AG09319 (cell line): Measurements from ENCODE around the gene TPSAB1.
"Not testable (repeated sequence)": the region's sequence is repeated elsewhere in the genome, so short reads cannot be mapped to it uniquely, and the experiment has no call there.

Source experiments
- DNase-seq: peaks from one replicate; pipeline ENCODE4 v3.0.0-alpha.2; 2010; ENCODE audit warnings: low read depth; ENCODE audit errors: extremely low read depth
- TF ChIP-seq, protein P1 (sequence below): IDR thresholded peaks from 2 replicates; pipeline ENCODE4 v1.5.1; 2011; ENCODE audit warnings: low read depth, mild to moderate bottlenecking, inconsistent platforms, low read length, moderate library complexity

TPSAB1 gene

DNA sequence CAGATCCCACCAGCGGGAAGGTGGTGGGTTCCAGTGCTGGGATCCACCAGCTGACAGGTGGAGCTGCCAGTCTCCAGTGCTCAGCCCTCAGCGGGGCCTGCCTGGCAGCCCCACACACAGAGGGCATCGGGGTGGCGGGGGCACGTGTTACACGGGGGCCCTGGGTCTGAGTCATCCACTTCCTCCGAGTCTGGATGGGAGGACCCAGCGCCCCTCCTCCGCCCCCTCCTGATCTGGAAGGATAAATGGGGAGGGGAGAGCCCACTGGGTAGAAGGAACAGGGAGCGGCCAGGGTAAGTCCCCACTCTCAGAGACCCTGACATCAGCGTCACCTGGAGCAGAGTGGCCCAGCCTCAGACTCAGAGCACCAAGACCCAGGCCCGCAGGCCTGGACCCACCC is at the start of gene TPSAB1:
TSS of gene TPSAB1 (plus strand) at position 270 of the 400 bp plus-strand sequence. CDS start 234 bp downstream, outside the sequence.
- not testable (repeated sequence) for DNase-seq

DNA sequence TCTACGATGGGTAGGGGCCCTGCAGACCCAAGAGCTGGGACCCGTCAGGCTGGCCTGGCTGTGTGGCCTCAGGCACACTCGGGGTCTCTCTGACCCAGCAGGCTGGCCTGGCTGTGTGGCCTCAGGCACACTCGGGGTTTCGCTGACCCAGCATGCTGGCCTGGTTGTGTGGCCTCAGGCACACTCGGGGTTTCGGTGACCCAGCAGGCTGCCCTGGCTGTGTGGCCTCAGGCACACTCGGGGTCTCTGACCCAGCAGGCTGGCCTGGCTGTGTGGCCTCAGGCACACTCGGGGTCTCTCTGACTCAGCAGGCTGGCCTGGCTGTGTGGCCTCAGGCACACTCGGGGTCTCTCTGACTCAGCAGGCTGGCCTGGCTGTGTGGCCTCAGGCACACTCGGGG is 49.7 kb upstream of the TPSAB1 start:
- DNase-seq: not testable (repeated sequence)

DNA sequence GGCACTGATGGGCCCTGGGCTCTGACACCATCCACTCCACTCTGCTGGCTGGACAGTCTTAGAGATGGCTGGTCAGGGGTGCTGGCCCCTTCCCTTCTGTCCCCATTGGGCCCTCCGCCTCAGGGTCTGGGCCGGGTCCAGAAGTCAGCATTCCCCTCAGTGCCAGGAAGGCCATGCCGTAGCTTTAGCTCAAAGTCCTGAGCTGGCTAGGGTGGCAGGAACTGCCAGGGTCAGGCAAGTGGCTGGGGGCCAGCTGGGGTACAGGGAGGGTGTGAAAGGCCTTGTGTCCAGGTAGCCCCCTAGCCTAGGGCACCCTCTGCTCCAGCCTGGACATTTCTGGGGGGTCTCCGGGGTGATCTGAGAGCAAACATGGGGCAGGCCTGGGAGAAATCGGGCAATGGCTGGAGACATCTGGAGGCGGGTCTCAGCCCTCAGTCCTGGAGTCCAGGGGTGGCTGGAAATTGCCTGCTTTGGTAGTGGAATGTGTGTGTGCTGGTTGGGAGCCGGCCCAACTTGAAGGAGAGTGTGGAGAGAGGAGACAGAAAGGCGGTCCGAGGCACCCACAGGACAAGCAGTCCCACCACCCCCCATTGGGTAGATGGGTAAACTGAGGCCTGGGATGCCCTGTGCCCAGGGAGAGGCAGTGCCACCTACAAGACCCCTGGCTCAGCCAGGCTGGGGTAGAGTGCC is 48.0 kb upstream of the TPSAB1 start:
- TF ChIP-seq, protein P1, sequence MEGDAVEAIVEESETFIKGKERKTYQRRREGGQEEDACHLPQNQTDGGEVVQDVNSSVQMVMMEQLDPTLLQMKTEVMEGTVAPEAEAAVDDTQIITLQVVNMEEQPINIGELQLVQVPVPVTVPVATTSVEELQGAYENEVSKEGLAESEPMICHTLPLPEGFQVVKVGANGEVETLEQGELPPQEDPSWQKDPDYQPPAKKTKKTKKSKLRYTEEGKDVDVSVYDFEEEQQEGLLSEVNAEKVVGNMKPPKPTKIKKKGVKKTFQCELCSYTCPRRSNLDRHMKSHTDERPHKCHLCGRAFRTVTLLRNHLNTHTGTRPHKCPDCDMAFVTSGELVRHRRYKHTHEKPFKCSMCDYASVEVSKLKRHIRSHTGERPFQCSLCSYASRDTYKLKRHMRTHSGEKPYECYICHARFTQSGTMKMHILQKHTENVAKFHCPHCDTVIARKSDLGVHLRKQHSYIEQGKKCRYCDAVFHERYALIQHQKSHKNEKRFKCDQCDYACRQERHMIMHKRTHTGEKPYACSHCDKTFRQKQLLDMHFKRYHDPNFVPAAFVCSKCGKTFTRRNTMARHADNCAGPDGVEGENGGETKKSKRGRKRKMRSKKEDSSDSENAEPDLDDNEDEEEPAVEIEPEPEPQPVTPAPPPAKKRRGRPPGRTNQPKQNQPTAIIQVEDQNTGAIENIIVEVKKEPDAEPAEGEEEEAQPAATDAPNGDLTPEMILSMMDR: no peak
- no peak for DNase-seq

DNA sequence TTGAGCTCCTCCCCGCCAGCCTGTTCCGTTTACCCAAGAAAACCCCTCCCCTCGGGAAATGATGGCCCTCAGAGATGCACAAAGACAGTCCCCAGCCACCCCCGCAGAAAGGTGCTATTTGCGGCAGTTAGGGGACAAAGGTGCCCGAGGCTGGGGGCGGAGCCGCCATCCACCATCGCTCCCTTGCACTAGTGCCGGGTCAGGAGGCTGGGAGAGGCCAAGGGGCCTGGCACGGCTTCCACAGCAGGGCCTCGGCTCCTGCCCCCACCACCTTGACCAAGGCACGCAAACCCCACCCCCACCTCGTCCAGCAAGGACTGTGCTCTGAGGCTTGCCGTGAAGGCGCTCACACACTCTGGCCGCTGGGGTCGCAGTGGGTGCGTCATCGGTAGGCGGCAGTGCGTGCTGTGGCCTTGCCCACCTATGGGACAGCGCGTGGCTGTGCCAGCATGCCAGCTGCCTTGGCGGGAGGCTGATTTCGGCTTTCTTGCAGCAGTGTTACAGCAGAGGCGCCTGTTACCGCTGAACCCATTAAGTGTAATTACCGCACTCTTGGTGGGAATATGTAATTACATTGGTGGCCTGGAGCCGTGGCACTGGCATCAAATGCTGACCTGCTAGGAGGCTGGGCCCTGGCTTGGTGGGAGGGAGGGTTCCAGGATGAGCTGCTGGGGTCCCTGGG is 47.2 kb upstream of the TPSAB1 start:
- TF ChIP-seq, protein P1: no peak

DNA sequence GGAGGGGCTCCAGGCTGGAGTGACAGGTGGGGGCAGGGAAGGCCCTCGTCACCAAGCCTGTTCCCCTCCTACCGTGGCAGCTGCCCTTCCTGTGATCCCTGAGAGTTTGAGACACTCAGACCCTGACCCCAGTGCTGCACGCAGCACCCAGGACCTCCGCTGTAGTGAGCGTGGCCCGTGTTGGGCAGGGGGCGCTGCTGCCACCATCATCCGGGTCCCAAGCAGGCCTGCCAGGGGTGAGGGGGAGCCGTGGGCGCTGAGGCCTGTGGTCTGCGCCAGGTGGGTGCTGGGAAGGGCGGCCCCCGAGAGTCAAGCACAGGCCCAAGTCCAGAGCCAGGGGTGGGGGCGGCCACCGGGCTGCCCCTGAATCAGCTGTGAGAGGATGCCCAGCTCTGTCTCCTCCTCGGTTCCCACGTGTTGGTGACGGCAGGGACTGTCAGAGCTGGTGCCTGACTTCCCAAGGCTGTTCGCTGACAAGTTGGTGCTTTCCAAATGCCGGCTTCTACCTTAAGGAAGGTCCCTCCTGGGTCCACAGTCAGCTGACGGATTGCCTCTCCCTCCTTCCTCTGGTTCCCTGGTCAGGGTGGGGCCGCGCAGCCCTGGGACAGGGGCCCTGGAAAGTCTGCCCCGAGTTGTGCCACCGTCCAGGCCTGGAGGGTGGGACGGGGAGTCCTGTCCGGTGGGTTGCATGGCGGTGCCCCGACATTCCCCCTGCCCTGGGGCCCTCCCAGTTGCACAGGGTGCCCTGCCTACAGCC is 46.5 kb upstream of the TPSAB1 start:
- DNase-seq: no peak
- TF ChIP-seq, protein P1: no peak

More for the DNA sequence above, 47.2 kb upstream of the TPSAB1 start:
- DNase-seq: no peak

DNA sequence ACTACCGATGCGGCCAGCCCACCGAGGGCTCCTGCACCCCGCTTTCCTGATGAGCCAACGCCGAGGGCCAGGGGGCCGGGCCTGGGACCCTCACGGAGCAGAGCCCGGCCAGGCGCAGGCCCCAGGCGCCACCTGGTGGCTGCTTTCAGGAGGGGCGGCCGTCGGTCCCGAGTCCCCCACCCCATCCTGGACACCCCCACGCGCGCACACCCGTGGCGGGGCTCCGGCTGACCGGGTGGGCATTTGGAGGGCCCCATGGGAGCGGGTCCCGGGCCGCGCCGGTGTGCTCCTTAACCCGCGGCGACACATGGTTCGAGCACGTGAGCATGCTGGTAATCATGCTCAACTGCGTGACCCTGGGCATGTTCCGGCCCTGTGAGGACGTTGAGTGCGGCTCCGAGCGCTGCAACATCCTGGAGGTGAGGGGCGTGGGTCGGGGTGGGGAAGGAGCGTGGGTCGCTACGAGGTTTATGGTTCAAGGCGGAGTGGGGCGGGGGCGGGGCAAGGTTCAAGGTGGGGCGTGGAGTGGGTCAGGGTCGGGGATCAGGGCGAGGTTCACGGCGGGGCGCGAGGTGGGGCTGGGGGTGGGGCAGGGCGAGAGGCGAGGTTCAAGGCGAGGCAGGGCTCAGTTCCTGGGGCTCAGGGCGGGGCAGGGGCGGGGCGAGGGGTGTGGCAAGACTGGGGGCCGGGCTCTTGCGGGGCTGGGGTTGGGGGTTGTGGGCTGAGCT is 45.7 kb upstream of the TPSAB1 start:
- no peak for DNase-seq
- TF ChIP-seq, protein P1: peak; percentile 68

DNA sequence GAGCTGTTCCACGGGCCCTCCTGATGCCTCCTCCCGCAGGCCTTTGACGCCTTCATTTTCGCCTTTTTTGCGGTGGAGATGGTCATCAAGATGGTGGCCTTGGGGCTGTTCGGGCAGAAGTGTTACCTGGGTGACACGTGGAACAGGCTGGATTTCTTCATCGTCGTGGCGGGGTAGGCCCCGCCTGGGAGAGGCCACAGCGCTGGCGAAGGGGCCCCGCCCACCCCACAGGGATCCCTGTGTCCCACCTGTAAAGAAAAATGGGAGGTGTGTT is 45.2 kb upstream of the TPSAB1 start:
- no peak for DNase-seq
- TF ChIP-seq, protein P1: no peak

DNA sequence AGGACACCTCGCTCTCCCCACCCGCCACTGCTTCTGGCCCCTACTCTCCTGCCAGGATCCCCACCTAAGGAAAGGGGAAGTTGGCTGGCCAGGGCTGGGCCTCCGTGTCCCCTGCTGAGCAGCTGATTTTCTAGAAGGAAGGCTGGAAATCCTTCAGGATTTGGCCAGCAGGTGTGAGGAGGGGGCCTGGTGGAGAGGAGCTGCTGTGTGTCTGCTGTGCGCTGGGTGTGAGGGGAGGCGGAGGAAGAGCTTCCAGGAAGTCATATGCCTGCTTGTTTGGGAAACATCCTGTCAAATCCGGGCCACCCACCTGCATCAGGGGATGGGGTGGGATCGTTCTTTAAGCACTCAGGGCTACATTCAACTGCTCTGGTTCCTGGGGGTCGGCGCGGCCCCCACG is 44.0 kb upstream of the TPSAB1 start:
- DNase-seq: no peak
- TF ChIP-seq, protein P1: no peak
